Central memory CD8-positive, alpha-beta T cell (primary cell): ENCODE results near the gene C3AR1.
"Not testable (repeated sequence)": the region's sequence is repeated elsewhere in the genome, so short reads cannot be mapped to it uniquely, and the experiment has no call there.

Source experiments
- ATAC-seq: fragments of 150-1000 bp; cut with Tn5 transposase; replicated peaks from 2 replicates; pipeline ENCODE4 v1.10.0; 2022; ENCODE audit warnings: mild to moderate bottlenecking, moderate FRiP score, moderate number of reproducible peaks; ENCODE audit not compliant: poor library complexity, severe bottlenecking; ENCODE audit errors: extremely low read depth
- DNase-seq, 2 donors: peaks; one replicate each; pipeline ENCODE4 v3.0.0; 2021; ENCODE audit warnings: low spot score in 2 of 2
- H3K27ac Mint-ChIP-seq: one replicate; pipeline ENCODE4 v1.8.0; 2022; ENCODE audit warnings: low read depth, mild to moderate bottlenecking, moderate library complexity, mixed read lengths
- H3K27me3 Mint-ChIP-seq: one replicate; pipeline ENCODE4 v1.8.0; 2022; ENCODE audit warnings: mixed read lengths
- H3K36me3 Mint-ChIP-seq: one replicate; pipeline ENCODE4 v1.8.0; 2022; ENCODE audit warnings: mild to moderate bottlenecking, moderate library complexity, mixed read lengths; ENCODE audit not compliant: insufficient read depth
- H3K4me1 Mint-ChIP-seq: one replicate; pipeline ENCODE4 v1.8.0; 2022; ENCODE audit warnings: mixed read lengths
- H3K4me3 Mint-ChIP-seq: one replicate; pipeline ENCODE4 v1.8.0; 2022; ENCODE audit warnings: mild to moderate bottlenecking, moderate library complexity, mixed read lengths
- H3K9me3 Mint-ChIP-seq: one replicate; pipeline ENCODE4 v1.8.0; 2022; ENCODE audit warnings: mixed read lengths

C3AR1 gene

DNA sequence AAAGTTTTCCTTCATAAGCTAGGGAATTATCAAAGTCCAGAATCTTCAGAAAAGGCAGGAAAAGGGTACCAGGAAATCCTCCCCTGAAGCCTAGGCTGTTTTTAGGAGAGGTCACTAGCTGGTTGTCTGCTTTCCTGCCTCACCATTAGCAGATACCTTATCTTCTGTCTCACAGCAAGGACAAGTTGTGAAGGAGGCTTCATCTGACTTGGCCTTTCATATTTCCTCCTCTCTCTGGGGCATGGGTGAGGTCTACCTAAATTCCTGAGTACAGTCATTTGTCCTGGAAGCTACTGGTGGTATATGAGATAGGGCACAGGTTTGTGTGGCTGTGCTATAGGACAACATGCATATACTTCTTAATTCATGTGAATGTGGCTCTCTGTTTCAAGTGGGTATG lies 31.4 kb downstream of the C3AR1 start:
- DNase-seq = no peak
- Mint-ChIP-seq H3K27ac (peak overlapping the region; percentile 90), H3K9me3 (no peaks in the 10 kb centered on the region), H3K27me3 (no peaks in the 10 kb centered on the region), H3K4me3 (peak overlapping the region; percentile 88), H3K36me3 (peaks cover 13% of the 10 kb centered on the region), H3K4me1 (peaks cover 74% of the 10 kb centered on the region)
- no peak for ATAC-seq

DNA sequence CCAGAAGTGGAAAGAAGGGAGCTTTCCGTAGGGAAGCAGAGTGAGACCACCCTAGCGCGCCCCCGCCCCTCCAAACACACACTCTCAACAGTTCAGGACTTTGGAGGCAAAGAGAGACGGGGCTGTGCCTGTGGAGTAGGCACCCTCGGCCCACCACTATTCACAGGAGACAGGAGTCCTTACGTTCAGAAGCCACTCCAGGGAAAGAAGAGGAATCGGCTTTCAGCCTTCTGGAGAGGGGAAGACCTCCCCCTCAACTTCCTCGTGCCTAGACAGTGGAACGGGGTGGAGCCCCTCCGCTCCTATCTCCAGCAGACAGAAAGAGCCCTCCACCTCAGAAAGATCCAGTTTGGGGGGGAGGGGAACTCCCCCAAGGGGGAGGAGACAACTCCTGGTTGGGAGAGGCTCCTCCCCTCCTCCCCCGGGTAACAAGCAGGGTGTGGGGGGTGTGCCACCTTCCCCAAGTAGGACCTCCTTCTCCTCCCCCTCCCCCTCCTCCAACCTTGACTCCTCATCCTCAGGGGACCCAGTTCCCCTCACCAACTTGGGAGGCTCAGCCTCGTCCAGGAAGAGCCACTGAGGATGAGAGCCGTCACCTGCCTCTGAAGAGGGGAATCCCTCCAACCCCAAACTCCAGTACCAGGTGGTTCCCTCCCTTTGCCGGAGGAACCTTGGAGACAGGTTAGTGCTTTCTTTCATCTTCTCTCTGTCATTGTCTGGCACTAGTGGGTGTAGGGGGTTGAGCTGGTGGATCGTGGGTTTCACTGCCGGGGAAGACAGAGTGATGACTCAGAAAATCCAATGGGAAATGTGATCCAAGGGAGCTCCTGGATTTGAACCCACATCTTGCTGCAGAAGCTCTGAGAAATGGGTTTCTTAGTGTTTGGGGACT lies 32.8 kb downstream of the C3AR1 start:
- peaks cover 10% of the 10 kb centered on the region for H3K36me3 Mint-ChIP-seq
- H3K27ac Mint-ChIP-seq = peak overlapping the region; percentile 90
- ATAC-seq (peak; percentile 20), DNase-seq (no peak)
- H3K4me1 Mint-ChIP-seq = peaks cover 60% of the 10 kb centered on the region
- no peaks in the 10 kb centered on the region for H3K27me3 Mint-ChIP-seq
- no peaks in the 10 kb centered on the region for H3K9me3 Mint-ChIP-seq
- H3K4me3 Mint-ChIP-seq = peak overlapping the region; percentile 88

DNA sequence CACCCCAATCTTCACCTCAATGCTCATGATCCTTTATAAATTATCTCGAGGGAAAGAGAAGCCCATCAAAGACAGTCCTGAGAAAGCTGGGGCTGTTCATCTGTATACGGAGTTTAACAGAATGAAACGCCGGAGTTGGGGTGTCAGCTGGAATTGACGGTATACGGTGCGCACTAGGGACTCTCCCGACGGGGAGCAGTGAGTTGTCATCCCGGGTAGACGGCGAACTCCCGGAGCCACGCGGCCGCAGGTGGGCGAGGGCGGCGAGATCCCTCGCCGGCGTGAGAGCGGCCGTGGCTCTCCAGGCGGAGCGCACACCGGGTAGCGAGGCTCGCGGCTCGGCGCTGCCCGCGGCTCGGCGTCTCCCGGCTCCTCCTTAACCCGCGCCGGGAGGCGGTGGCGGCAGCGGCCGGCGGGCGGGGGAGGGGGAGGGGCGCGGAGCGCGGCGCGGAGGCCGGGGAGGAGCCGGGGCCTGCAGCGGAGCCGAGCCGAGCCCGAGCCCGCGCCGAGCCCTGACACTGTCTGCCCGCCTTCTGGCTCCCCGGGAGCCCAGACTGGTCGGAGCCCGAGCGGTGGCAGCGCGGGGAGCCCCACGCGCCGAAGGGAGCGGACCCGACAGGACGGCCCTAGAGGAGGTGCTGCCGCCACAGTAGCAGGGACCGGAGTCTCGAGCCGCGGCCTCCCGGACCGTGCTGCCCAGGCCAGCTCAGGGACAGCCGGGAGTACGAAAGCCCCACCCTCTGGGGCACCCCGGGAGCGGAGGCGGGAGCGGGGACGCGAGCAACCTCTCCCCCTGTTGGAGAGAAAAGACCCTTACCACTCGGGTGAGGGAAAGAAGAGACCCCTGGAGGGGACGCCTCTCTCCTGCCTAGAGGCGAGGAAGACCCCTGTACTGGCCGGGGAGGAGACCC lies 33.7 kb downstream of the C3AR1 start, which contains the start of gene FOXJ2:
TSS of gene FOXJ2 (plus strand) at position 475 of the 911 bp plus-strand sequence. CDS start 7,117 bp downstream, outside the sequence.
- DNase-seq (peak; percentile 54 to 66), ATAC-seq (peak; percentile 87)
- Mint-ChIP-seq H3K4me1 (peaks cover 51% of the 10 kb centered on the region), H3K27ac (peak within 1 kb of the TSS; percentile 90), H3K4me3 (peak within 1 kb of the TSS; percentile 88), H3K36me3 (peaks cover 8% of the 10 kb centered on the region), H3K9me3 (no peaks in the 10 kb centered on the region), H3K27me3 (no peaks in the 10 kb centered on the region)

DNA sequence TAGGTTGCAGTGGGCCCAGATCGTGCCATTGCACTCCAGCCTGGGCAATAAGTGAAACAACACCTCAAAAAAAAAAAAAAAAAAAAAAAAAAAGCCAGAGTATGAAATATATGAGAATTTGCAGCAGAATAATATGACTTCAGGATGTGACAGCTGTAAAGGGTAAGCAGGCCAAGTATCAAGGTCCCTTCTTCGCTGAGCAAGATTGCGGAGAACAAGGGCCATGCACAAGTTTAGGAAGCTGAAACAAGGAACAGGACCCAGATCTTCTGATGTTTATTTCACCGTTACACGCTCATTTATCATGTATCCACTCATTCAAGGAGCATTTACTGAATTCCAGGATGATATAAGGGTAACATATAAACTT lies 34.3 kb downstream of the C3AR1 start:
- H3K9me3 Mint-ChIP-seq = no peaks in the 10 kb centered on the region

GRCh38 chr12:8031017-8031416 lies 35.1 kb downstream of the C3AR1 start:
- not testable (repeated sequence) for DNase-seq, H3K9me3 Mint-ChIP-seq, H3K27me3 Mint-ChIP-seq, ATAC-seq, H3K27ac Mint-ChIP-seq
- Mint-ChIP-seq H3K4me3 (peak overlapping the region; percentile 88), H3K4me1 (peaks cover 49% of the 10 kb centered on the region), H3K36me3 (peaks cover 19% of the 10 kb centered on the region)

More for the DNA sequence above, 34.3 kb downstream of the C3AR1 start:
- peaks cover 49% of the 10 kb centered on the region for H3K4me1 Mint-ChIP-seq
- ATAC-seq = no peak
- no peaks in the 10 kb centered on the region for H3K27me3 Mint-ChIP-seq
- H3K4me3 Mint-ChIP-seq = peak overlapping the region; percentile 88
- peak overlapping the region; percentile 90 for H3K27ac Mint-ChIP-seq
- peaks cover 11% of the 10 kb centered on the region for H3K36me3 Mint-ChIP-seq
- no peak for DNase-seq

DNA sequence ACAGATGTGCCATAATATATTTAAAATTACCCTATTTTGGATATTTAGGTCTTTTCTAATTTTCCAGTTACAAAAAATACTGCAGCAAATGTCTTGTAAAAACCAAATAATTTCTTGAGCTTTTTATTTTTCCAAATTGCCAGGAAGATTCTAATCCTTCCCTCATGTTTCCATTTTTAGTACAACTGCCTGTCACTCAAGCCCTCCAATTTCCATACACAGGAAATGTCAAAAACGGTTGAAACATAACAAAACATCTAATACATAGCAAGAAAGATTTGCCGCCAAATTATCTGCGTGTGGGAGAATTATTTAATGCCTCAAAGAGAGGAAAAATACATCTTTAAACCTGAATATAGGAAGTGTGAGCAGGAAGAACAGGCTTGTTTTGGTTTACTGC lies 36.0 kb downstream of the C3AR1 start:
- H3K4me1 Mint-ChIP-seq = peaks cover 42% of the 10 kb centered on the region
- H3K27ac Mint-ChIP-seq = no peak overlapping the region
- peaks cover 20% of the 10 kb centered on the region for H3K36me3 Mint-ChIP-seq
- no peak overlapping the region for H3K4me3 Mint-ChIP-seq
- ATAC-seq (no peak), DNase-seq (no peak)
- H3K27me3 Mint-ChIP-seq = no peaks in the 10 kb centered on the region
- H3K9me3 Mint-ChIP-seq = no peaks in the 10 kb centered on the region

GRCh38 chr12:8028267-8028666 lies 37.9 kb downstream of the C3AR1 start:
- DNase-seq (no peak), ATAC-seq (no peak)
- Mint-ChIP-seq H3K9me3 (no peaks in the 10 kb centered on the region), H3K27ac (no peak overlapping the region), H3K36me3 (peaks cover 18% of the 10 kb centered on the region), H3K4me1 (peaks cover 23% of the 10 kb centered on the region), H3K27me3 (no peaks in the 10 kb centered on the region), H3K4me3 (peak overlapping the region; percentile 95)

GRCh38 chr12:8027856-8028255 lies 38.3 kb downstream of the C3AR1 start:
- DNase-seq = no peak
- H3K27ac Mint-ChIP-seq = peak overlapping the region; percentile 98
- H3K36me3 Mint-ChIP-seq = peaks cover 16% of the 10 kb centered on the region
- H3K4me3 Mint-ChIP-seq = peak overlapping the region; percentile 95
- no peaks in the 10 kb centered on the region for H3K27me3 Mint-ChIP-seq
- peaks cover 19% of the 10 kb centered on the region for H3K4me1 Mint-ChIP-seq
- no peak for ATAC-seq
- no peaks in the 10 kb centered on the region for H3K9me3 Mint-ChIP-seq

- H3K4me3 Mint-ChIP-seq = peak overlapping the region; percentile 95
- H3K27ac Mint-ChIP-seq = peak overlapping the region; percentile 98
- H3K36me3 Mint-ChIP-seq = peaks cover 12% of the 10 kb centered on the region
- H3K27me3 Mint-ChIP-seq = no peaks in the 10 kb centered on the region
- ATAC-seq = peak; percentile 97
- peak; percentile 84 to 97 for DNase-seq
- no peaks in the 10 kb centered on the region for H3K9me3 Mint-ChIP-seq
- H3K4me1 Mint-ChIP-seq = peaks cover 14% of the 10 kb centered on the region
These were observed 39.8 kb downstream of the C3AR1 start for GRCh38 chr12:8026291-8026900.

DNA sequence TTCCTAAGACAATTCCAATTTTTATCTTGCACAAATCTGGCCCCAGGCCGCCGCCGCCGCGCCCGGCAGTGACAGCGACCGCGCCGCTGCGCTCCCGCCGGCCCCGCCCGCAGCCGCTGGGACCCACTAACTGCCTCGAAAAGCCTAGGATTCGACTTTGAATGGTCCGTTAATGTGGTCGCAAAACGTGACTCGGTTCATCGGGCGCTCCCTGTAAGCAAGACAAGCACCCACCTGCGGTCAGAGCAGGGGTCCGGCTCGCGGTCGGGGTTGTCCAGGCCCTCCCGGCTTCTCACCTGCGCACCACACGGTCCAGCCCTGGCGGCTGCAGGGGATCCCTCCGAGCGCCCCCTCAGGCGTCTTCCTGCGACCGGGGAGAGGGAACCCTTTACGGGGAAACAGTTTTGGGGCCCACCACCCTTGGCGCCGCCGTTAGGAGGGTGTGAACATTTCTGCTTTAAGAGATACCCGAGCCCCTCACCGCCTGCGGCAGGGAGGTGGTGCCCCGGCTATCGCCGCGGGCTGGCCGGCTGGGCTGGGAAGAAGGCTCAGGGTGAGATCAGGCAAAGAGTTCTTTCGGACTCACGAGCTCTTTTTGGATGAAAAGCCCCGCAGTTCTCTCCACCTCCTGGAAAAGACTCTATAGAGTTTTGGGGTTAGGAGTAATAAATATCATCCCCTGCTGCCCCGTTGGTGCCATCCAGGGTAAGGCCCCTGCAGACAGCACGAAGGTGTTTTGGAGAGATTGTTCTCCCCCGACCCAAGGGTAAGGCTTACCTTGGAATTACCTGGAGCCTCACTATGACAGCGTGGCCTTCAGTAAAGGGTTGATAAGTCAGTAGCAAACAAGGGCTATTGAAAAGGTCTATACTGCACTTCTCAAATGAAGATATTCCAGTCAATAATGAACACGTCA lies 47.2 kb downstream of the C3AR1 start:
- H3K4me3 Mint-ChIP-seq = peak overlapping the region; percentile 63
- DNase-seq (no peak), ATAC-seq (peak; percentile 60)
- no peaks in the 10 kb centered on the region for H3K36me3 Mint-ChIP-seq
- H3K27me3 Mint-ChIP-seq = peaks cover 36% of the 10 kb centered on the region
- H3K9me3 Mint-ChIP-seq = no peaks in the 10 kb centered on the region
- H3K27ac Mint-ChIP-seq = no peak overlapping the region
- peaks cover 7% of the 10 kb centered on the region for H3K4me1 Mint-ChIP-seq

DNA sequence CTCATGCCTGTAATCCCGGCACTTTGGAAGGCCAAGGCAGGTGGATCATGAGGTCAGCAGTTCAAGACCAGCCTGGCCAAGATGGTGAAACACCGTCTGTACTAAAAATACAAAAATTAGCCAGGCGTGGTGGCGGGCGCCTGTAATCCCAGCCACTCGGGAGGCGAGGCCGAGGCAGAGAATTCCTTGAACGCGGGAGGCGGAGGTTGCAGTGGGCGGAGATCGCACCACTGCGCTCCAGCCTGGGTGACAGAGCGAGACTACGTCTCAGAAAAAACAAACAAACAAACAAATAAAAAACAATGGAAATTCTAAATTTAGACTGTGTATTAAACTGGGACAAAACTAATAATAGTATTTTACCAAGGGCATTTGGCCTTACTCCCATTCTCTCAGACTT lies 47.9 kb downstream of the C3AR1 start:
- not testable (repeated sequence) for DNase-seq, H3K27ac Mint-ChIP-seq, H3K4me1 Mint-ChIP-seq, H3K36me3 Mint-ChIP-seq, H3K9me3 Mint-ChIP-seq, H3K4me3 Mint-ChIP-seq, ATAC-seq
- H3K27me3 Mint-ChIP-seq = peaks cover 36% of the 10 kb centered on the region
